Measurements from ENCODE around the gene SMYD3. TPM values are rescaled to one million over a fixed set of nuclear protein-coding genes. Genes with fewer than 3 reads are reported as not detected.

The SMYD3 gene
- total and polyA plus RNA-seq, 5 donors from 2014 or later: 17.7 to 36.6 (median 28.9) TPM

DNA sequence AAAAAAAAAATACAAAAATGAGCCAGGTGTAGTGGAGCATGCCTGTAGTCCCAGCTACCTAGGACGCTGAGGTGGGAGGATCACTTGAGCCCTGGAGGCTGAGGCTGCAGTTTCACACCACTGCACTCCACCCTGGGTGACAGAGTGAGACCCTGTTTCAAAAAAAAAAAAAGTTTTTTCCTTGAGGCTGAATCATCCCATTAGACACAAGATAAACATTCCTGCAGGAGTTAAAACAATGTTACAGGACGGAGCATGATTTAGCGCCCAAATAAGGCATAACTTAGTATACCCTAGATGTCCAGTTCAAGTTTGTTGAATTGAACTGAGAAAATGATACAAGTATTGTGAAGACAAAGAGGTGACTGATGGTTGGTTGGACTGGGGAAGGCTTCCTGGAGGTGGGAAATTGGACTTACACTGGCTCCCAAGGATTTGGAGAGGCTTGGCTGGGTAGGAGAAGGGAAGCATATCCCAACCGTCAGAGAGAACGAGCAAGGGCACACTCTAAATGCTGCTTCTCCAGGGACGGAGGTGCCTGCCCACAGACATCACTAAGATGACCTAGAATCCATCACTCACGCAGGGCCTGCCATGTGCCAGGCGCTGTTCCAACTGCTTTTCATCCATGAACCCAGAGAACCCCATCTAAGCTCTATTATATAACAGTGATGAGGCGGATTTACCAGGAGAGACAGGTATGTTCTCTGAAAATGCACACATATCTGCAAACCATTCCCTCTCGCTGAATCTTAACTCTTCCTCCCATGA lies 741.7 kb downstream of the SMYD3 start:
- no peak overlapping the region for H3K27ac ChIP-seq (ENCODE audit: insufficient read depth, low read length, poor library complexity, severe bottlenecking)
- no peaks in the 10 kb centered on the region for H3K4me1 ChIP-seq (ENCODE audit: control insufficient read depth, insufficient read depth, low read length, poor library complexity, severe bottlenecking)
- Mint-ChIP-seq H3K4me3 (no peak overlapping the region), H3K36me3 (peaks cover 52% of the 10 kb centered on the region), H3K9me3 (no peaks in the 10 kb centered on the region), H3K27me3 (no peaks in the 10 kb centered on the region), H3K27ac (no peak overlapping the region), H3K4me1 (peaks cover 0 to 1% (median 0%) of the 10 kb centered on the region in 4 donors)
- H3K4me3 ChIP-seq (ENCODE audit: low read depth, low read length): no peak overlapping the region
- DNase-seq (no peak), ATAC-seq (ENCODE audit: low read depth in 2 of 2) (no peak)
- no peaks in the 10 kb centered on the region for H3K9me3 ChIP-seq (ENCODE audit: control insufficient read depth in 2 of 2, low read length in 2 of 2)
- H3K36me3 ChIP-seq (ENCODE audit: control insufficient read depth, insufficient read depth, low read length): peaks cover 2% of the 10 kb centered on the region
- H3K27me3 ChIP-seq (ENCODE audit: control insufficient read depth, insufficient read depth, low read length): no peaks in the 10 kb centered on the region

DNA sequence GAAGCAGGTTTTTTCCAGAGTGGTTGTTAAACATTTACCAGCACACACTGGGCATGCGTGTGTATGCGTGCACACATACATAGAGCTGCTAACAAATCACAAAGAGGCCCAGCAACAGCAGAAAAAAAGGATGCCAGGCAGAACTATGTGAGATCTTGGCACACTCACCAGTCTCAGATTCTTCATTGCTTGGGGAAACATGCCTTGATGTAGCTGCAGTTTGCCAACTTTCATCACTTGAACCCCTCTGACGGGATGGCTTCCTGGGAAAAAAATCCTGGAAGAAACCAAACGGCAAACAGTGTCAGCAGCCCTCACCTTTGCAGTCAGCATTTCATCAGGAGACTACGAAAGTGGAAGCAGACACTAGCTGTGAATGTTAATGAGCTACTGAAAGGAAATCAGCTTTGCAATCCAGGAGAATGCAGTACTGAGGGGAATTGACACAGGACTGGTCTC lies 743.2 kb downstream of the SMYD3 start:
- Mint-ChIP-seq H3K4me3 (no peak overlapping the region), H3K36me3 (peaks cover 56% of the 10 kb centered on the region), H3K4me1 (peaks cover 0 to 1% (median 0%) of the 10 kb centered on the region in 4 donors), H3K27ac (no peak overlapping the region), H3K9me3 (peaks cover 0 to 3% (median 0%) of the 10 kb centered on the region in 7 donors), H3K27me3 (no peaks in the 10 kb centered on the region)
- no peak for ATAC-seq (ENCODE audit: low read depth in 2 of 2)
- Histone ChIP-seq H3K4me1 (ENCODE audit: control insufficient read depth, insufficient read depth, low read length, poor library complexity, severe bottlenecking) (no peaks in the 10 kb centered on the region), H3K9me3 (ENCODE audit: control insufficient read depth in 2 of 2, low read length in 2 of 2) (no peaks in the 10 kb centered on the region), H3K36me3 (ENCODE audit: control insufficient read depth, insufficient read depth, low read length) (no peaks in the 10 kb centered on the region), H3K27me3 (ENCODE audit: control insufficient read depth, insufficient read depth, low read length) (no peaks in the 10 kb centered on the region), H3K4me3 (ENCODE audit: low read depth, low read length) (no peak overlapping the region), H3K27ac (ENCODE audit: insufficient read depth, low read length, poor library complexity, severe bottlenecking) (no peak overlapping the region)
- DNase-seq: no peak

DNA sequence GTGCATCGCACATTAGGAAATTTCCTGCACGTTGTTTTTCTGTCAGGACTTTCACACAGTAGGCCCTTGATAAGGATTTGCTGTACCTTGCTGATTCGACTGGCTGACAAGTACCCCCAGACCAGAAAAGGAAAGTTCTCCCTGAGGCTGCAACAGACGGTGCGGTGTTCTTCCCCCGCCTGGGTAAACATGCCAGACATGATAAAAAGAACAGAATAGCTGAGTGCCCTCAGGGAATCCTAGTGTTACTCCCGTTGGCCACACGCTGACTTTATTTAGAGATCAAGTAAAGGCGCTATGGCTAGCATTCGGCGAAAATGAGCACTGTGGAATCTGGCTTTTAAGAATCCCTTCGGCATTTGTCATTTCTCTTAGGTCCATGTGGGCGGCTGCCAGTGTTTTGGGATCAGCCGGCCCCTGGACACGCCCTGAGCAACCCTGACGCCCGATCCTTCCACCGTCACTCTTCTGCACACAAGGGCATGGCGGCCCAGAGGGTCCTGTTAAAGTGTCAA lies 744.6 kb downstream of the SMYD3 start:
- Histone ChIP-seq H3K4me3 (ENCODE audit: low read depth, low read length) (no peak overlapping the region), H3K4me1 (ENCODE audit: control insufficient read depth, insufficient read depth, low read length, poor library complexity, severe bottlenecking) (no peaks in the 10 kb centered on the region), H3K27ac (ENCODE audit: insufficient read depth, low read length, poor library complexity, severe bottlenecking) (no peak overlapping the region), H3K36me3 (ENCODE audit: control insufficient read depth, insufficient read depth, low read length) (no peaks in the 10 kb centered on the region), H3K9me3 (ENCODE audit: control insufficient read depth in 2 of 2, low read length in 2 of 2) (no peaks in the 10 kb centered on the region), H3K27me3 (ENCODE audit: control insufficient read depth, insufficient read depth, low read length) (no peaks in the 10 kb centered on the region)
- no peak overlapping the region for H3K4me3 Mint-ChIP-seq
- peaks cover 0 to 2% (median 0%) of the 10 kb centered on the region in 4 donors for H3K4me1 Mint-ChIP-seq
- ATAC-seq (ENCODE audit: low read depth in 2 of 2): no peak
- peaks cover 51% of the 10 kb centered on the region for H3K36me3 Mint-ChIP-seq
- peaks cover 0 to 13% (median 2%) of the 10 kb centered on the region in 7 donors for H3K9me3 Mint-ChIP-seq
- H3K27ac Mint-ChIP-seq: no peak overlapping the region
- DNase-seq: no peak
- H3K27me3 Mint-ChIP-seq: no peaks in the 10 kb centered on the region

DNA sequence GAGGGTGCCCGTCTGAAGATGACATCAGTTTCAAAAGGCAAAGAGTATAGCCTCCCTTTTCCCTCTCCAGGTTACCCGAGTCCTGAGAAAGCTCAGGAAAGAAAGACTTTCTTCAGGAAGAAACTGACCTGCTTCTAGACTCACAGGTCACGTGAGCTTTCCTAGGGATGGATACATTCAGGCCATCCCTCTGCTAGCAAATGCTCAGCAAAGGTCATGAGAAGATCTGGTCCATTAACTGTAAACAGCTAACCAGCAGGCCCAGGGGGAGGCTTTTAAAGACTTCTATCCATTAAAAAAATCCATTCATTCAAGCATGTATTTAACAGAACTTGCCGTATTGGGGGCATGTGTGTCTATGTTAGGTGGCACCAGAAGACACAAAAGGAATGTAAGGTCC lies 746.8 kb downstream of the SMYD3 start:
- Mint-ChIP-seq H3K27me3 (peaks cover 4% of the 10 kb centered on the region), H3K4me1 (peaks cover 0 to 4% (median under 1%) of the 10 kb centered on the region in 4 donors), H3K27ac (no peak overlapping the region), H3K4me3 (no peak overlapping the region), H3K9me3 (peaks cover 0 to 18% (median 6%) of the 10 kb centered on the region in 7 donors), H3K36me3 (peaks cover 39% of the 10 kb centered on the region)
- Histone ChIP-seq H3K36me3 (ENCODE audit: control insufficient read depth, insufficient read depth, low read length) (no peaks in the 10 kb centered on the region), H3K9me3 (ENCODE audit: control insufficient read depth in 2 of 2, low read length in 2 of 2) (peaks cover 0 to 1% of the 10 kb centered on the region in 2 experiments), H3K4me1 (ENCODE audit: control insufficient read depth, insufficient read depth, low read length, poor library complexity, severe bottlenecking) (no peaks in the 10 kb centered on the region), H3K27ac (ENCODE audit: insufficient read depth, low read length, poor library complexity, severe bottlenecking) (no peak overlapping the region), H3K4me3 (ENCODE audit: low read depth, low read length) (no peak overlapping the region), H3K27me3 (ENCODE audit: control insufficient read depth, insufficient read depth, low read length) (no peaks in the 10 kb centered on the region)
- no peak for ATAC-seq (ENCODE audit: low read depth in 2 of 2)
- DNase-seq: no peak

DNA sequence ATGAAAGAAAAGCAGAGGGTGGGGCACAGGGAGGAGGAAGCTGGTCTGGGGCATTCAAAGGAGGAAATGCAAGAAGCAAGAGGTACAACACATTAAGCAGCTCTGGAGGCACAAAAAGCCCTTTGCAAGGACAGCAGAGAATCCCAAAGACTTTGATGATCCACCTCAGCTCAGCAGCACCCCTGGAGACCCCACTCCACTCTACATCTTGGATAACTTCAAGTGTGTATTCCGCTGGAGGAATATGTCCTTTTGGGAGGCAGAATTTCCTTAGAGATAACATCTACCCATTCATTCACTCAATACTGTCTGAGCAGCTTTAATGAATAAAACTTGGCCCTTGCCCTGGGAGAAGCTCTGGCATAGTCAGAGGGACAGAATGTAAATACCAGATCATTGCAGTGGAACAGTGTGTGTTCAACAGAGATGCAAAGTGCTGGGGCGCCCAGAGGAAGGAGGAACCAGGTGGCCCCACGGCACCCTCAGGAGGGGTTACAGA lies 752.6 kb downstream of the SMYD3 start:
- peaks cover 0 to 18% (median 6%) of the 10 kb centered on the region in 7 donors for H3K9me3 Mint-ChIP-seq
- no peak overlapping the region for H3K27ac Mint-ChIP-seq
- H3K4me3 Mint-ChIP-seq: no peak overlapping the region
- Histone ChIP-seq H3K4me1 (ENCODE audit: control insufficient read depth, insufficient read depth, low read length, poor library complexity, severe bottlenecking) (no peaks in the 10 kb centered on the region), H3K9me3 (ENCODE audit: control insufficient read depth in 2 of 2, low read length in 2 of 2) (peaks cover 0 to 5% of the 10 kb centered on the region in 2 experiments), H3K36me3 (ENCODE audit: control insufficient read depth, insufficient read depth, low read length) (no peaks in the 10 kb centered on the region), H3K4me3 (ENCODE audit: low read depth, low read length) (no peak overlapping the region), H3K27ac (ENCODE audit: insufficient read depth, low read length, poor library complexity, severe bottlenecking) (no peak overlapping the region), H3K27me3 (ENCODE audit: control insufficient read depth, insufficient read depth, low read length) (no peaks in the 10 kb centered on the region)
- H3K4me1 Mint-ChIP-seq: peaks cover 0 to 6% (median 2%) of the 10 kb centered on the region in 4 donors
- peaks cover 4% of the 10 kb centered on the region for H3K27me3 Mint-ChIP-seq
- DNase-seq (no peak), ATAC-seq (ENCODE audit: low read depth in 2 of 2) (no peak)
- H3K36me3 Mint-ChIP-seq: peaks cover 43% of the 10 kb centered on the region

DNA sequence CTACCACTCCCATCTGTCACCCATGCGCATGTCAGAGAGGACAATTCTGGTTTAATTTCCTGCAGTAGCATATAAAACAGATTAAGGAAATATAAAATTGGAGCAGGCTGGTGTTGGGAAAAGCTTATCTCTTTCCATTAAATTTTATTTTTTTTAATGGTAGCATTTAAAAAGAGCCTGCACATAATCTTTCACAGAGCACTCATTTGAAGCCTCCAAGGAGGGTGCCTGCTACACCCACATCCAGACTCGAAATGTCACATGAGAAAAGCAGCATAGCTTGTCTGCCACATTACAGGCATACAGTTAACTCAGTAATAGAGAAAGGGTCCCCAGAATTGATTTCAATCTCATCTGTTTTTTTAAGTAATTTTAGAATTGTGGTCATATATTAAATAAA lies 753.3 kb downstream of the SMYD3 start:
- peaks cover 42% of the 10 kb centered on the region for H3K36me3 Mint-ChIP-seq
- no peak for DNase-seq

DNA sequence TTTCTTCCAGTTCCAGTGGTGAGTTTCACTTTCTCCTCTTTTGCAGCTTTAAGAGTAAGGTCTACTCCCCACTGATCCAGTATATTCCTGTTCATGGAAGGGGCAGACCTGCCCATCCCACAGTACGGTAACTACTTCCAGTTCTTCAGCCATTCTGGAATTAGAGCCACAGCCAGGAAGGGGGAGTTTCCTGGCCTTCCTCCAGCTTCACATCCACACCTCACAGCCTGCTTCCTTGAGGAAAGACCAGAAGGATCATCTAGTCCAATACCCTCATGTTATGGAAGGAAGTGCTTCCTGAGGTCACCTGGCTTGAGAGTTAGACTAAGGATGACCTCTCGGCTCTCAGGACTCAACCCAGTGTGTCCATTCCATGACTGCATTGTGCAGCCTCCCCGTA lies 754.5 kb downstream of the SMYD3 start:
- H3K36me3 ChIP-seq (ENCODE audit: control insufficient read depth, insufficient read depth, low read length): peaks cover 5% of the 10 kb centered on the region
- H3K27me3 Mint-ChIP-seq: peaks cover 4% of the 10 kb centered on the region
- H3K9me3 ChIP-seq (ENCODE audit: control insufficient read depth in 2 of 2, low read length in 2 of 2): peaks cover 0 to 5% of the 10 kb centered on the region in 2 experiments
- DNase-seq (no peak), ATAC-seq (ENCODE audit: low read depth in 2 of 2) (no peak)
- H3K27me3 ChIP-seq (ENCODE audit: control insufficient read depth, insufficient read depth, low read length): no peaks in the 10 kb centered on the region
- H3K4me3 Mint-ChIP-seq: no peak overlapping the region
- H3K9me3 Mint-ChIP-seq: peaks cover 0 to 8% (median 6%) of the 10 kb centered on the region in 7 donors
- H3K27ac ChIP-seq (ENCODE audit: insufficient read depth, low read length, poor library complexity, severe bottlenecking): no peak overlapping the region
- H3K4me1 Mint-ChIP-seq: peaks cover 0 to 6% (median 1%) of the 10 kb centered on the region in 4 donors
- H3K4me1 ChIP-seq (ENCODE audit: control insufficient read depth, insufficient read depth, low read length, poor library complexity, severe bottlenecking): no peaks in the 10 kb centered on the region
- H3K36me3 Mint-ChIP-seq: peaks cover 50% of the 10 kb centered on the region
- no peak overlapping the region for H3K4me3 ChIP-seq (ENCODE audit: low read depth, low read length)
- H3K27ac Mint-ChIP-seq: no peak overlapping the region

More for the DNA sequence above, 753.3 kb downstream of the SMYD3 start:
- no peak for ATAC-seq (ENCODE audit: low read depth in 2 of 2)
- Mint-ChIP-seq H3K27me3 (peaks cover 4% of the 10 kb centered on the region), H3K27ac (no peak overlapping the region), H3K4me3 (no peak overlapping the region), H3K4me1 (peaks cover 0 to 6% (median 1%) of the 10 kb centered on the region in 4 donors), H3K9me3 (peaks cover 0 to 14% (median 6%) of the 10 kb centered on the region in 7 donors)
- H3K36me3 ChIP-seq (ENCODE audit: control insufficient read depth, insufficient read depth, low read length): no peaks in the 10 kb centered on the region
- no peaks in the 10 kb centered on the region for H3K4me1 ChIP-seq (ENCODE audit: control insufficient read depth, insufficient read depth, low read length, poor library complexity, severe bottlenecking)
- peaks cover 0 to 5% of the 10 kb centered on the region in 2 experiments for H3K9me3 ChIP-seq (ENCODE audit: control insufficient read depth in 2 of 2, low read length in 2 of 2)
- no peak overlapping the region for H3K4me3 ChIP-seq (ENCODE audit: low read depth, low read length)
- no peak overlapping the region for H3K27ac ChIP-seq (ENCODE audit: insufficient read depth, low read length, poor library complexity, severe bottlenecking)
- H3K27me3 ChIP-seq (ENCODE audit: control insufficient read depth, insufficient read depth, low read length): no peaks in the 10 kb centered on the region

All from CD4-positive, CD25-positive, alpha-beta regulatory T cell (primary cell).